Brain microvascular endothelial cell (primary cell): ENCODE results near the gene KLHL29.

Experiments used
- DNase-seq: peaks from one replicate; pipeline ENCODE4 v3.0.0-alpha.2; 2020
- H3K27ac ChIP-seq: fragments of 250-450 bp; sonication (Bioruptor Pico); 2 replicates; pipeline ENCODE4 v1.5.1; 2020; ENCODE audit warnings: mild to moderate bottlenecking, moderate library complexity
- H3K27me3 ChIP-seq: fragments of 250-450 bp; sonication (Bioruptor Pico); replicated peaks from 2 replicates; pipeline ENCODE4 v1.5.1; 2020; ENCODE audit warnings: mild to moderate bottlenecking
- H3K36me3 ChIP-seq: fragments of 250-450 bp; sonication (Bioruptor Pico); replicated peaks from 2 replicates; pipeline ENCODE4 v1.5.1; 2020; ENCODE audit warnings: mild to moderate bottlenecking
- H3K4me3 ChIP-seq: 2 replicates; pipeline ENCODE4 v1.5.1; 2011; ENCODE audit warnings: low read depth, mild to moderate bottlenecking, control low read depth, low read length, moderate library complexity
- in situ Hi-C: cut with HindIII; loops from 2 replicates; pipeline ENCODE4 v1.10.0; 2017; ENCODE audit warnings: low sequenced_read_pairs, low pct_ligation_motif_present
- TF ChIP-seq, protein P1 (sequence below): IDR thresholded peaks from 2 replicates; pipeline ENCODE4 v1.5.1; 2011; ENCODE audit warnings: low read depth, mild to moderate bottlenecking, moderate library complexity, low read length, control low read depth, inconsistent platforms; ENCODE audit errors: missing control alignments

The KLHL29 gene

DNA sequence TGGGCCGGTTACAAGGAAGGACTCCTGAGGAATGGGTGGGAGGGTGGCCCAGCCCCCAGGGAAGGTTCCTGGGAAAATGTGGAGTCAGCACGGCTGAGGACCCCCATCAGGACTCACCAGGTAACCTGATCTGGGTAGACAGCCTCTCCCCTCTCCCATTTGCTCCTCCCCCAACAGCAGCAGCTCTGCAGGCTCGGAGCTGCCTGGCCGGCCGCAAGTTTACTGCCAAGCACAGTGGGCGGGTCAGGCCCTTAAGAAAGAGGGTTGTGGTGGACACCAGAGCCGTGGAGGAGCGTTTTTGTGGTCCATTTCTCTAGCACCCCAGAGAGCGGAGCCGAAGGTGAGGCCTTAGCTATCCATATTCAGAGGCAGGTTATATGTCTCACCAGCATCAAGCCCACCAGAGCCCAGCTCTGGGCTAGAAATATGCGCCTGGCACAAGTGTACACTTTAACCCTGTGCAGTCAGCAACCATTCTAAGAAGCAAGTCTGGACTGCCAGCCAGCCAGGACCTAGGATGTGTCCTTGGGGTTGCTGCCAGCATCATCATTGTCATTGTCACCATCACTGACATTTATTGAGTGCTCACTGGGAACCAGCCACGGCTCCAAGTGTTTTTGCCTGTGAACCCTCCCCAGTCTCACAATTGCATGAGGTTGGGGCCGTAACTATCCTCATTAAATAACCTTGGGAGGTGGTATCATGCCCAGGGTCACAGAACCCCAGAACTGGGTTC, 190.1 kb downstream of the KLHL29 start:
- H3K4me3 ChIP-seq: no peak overlapping the region
- TF ChIP-seq, protein P1, sequence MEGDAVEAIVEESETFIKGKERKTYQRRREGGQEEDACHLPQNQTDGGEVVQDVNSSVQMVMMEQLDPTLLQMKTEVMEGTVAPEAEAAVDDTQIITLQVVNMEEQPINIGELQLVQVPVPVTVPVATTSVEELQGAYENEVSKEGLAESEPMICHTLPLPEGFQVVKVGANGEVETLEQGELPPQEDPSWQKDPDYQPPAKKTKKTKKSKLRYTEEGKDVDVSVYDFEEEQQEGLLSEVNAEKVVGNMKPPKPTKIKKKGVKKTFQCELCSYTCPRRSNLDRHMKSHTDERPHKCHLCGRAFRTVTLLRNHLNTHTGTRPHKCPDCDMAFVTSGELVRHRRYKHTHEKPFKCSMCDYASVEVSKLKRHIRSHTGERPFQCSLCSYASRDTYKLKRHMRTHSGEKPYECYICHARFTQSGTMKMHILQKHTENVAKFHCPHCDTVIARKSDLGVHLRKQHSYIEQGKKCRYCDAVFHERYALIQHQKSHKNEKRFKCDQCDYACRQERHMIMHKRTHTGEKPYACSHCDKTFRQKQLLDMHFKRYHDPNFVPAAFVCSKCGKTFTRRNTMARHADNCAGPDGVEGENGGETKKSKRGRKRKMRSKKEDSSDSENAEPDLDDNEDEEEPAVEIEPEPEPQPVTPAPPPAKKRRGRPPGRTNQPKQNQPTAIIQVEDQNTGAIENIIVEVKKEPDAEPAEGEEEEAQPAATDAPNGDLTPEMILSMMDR: no peak
- in situ Hi-C loops: no loop called here

DNA sequence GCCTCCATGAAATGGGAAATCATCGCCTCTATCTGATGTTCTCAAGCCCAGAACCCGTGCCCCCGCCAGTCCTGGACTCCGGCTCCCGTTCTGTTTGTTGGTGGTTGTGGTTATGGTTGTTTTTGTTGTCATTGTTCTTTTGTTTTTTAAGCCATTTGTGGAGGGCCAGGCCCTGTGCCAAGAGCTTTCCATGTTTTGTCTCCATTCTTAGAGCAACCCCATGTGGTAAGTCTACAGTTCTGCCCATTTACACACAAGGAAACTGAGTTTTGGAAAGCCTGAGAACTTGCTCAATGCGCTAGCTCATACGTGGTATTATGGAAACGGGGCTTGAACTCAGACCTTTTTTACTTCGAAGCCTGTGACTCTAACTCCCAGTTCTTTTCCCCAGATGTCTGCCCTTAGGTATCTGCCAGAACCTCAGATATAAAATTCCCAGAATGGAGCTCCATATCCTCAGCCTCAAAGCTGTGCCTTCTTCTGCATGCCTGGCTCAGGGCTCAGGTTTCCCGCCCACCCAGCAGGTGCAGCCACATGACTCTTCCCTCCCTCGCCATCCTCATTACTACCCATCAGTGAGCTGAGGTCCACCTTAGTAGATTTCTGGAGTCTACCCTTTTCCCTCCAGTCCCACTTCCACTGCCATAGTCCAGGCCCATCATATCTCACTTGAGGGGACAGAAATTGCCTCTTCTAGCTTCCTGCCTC, 194.1 kb downstream of the KLHL29 start:
- Histone ChIP-seq H3K4me3 (no peak overlapping the region), H3K36me3 (no peaks in the 10 kb centered on the region), H3K27me3 (no peaks in the 10 kb centered on the region), H3K27ac (no peak overlapping the region)
- DNase-seq: no peak
- in situ Hi-C loops: no loop called here
- TF ChIP-seq, protein P1: no peak

More for the DNA sequence above, 190.1 kb downstream of the KLHL29 start:
- no peak overlapping the region for H3K27ac ChIP-seq
- no peaks in the 10 kb centered on the region for H3K36me3 ChIP-seq
- H3K27me3 ChIP-seq: no peaks in the 10 kb centered on the region
- DNase-seq: no peak

DNA sequence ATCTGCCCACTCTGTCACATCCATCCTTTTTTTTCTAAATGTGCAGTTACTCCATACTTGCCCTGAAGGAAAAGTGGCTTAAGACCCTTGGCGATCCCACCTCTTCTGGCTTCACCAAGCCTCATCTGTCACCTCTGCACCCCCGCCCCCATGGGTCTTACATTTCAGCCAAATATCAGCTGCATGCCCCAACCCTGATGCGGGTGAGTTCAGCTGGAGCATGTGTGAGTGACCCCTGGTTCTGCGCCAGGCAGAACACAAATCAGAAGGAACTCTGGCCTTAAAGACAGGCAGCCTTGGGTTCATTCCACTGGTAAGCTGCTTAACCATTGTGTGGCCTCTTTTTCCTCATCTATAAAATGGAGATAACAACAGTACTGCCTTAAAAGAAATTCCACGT, 194.7 kb downstream of the KLHL29 start:
- Histone ChIP-seq H3K36me3 (no peaks in the 10 kb centered on the region), H3K4me3 (no peak overlapping the region), H3K27me3 (no peaks in the 10 kb centered on the region), H3K27ac (no peak overlapping the region)
- DNase-seq: no peak
- TF ChIP-seq, protein P1: no peak
- in situ Hi-C loops: no loop called here

DNA sequence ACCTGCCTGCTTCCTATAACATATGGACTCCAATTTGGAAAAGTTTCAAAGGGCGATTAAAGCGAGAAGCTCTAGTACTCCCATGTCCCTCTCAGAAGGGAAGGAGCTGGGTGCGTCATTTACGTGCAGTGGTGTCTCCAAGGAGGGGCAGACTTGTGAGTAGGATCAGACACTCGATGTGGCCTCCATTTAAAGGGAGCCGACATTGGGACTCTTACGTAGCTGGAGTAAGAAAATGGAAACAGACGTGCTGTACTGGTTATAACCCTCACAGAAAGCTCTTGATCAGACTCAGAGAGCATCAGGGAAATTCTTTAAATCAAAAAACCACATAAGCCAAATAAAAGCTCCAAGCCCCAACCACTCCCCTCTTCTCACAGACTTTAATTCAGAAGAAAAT, 198.5 kb downstream of the KLHL29 start:
- in situ Hi-C loops: no loop called here
- Histone ChIP-seq H3K4me3 (no peak overlapping the region), H3K36me3 (no peaks in the 10 kb centered on the region), H3K27me3 (no peaks in the 10 kb centered on the region), H3K27ac (no peak overlapping the region)
- TF ChIP-seq, protein P1: no peak
- no peak for DNase-seq

DNA sequence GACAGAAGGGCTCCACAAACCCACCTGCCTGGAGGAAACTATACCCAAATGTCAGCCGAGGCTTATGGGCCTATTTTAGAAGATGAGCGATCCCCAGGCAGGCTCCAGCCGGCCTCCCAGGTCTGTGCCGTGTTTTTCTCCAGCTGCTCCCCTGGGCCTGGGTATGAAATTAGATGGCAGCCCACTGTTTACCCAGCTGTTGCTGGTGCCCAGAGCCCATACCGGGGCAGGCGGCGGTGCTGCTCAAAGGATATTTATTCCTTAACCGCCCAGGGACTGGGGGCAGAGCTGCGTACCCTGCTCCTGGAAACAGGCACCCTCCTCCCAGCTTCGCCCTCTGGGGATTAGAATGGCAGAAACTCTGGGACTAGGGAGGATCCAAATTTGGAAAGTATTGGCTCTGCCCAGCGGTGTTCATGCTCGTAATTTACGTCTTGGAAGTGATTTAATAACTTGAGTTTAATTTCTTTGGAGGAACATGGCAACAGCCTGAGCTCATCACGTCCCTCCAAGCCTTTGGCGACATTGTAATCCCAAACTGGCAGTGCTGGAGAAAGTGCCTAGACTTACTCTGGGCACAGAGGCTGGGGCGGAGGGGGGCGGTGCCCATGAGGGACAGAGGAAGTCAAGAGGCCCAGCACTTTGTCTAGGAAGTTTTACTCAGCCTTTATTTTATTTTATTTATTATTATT, 199.2 kb downstream of the KLHL29 start:
- Histone ChIP-seq H3K27ac (no peak overlapping the region), H3K4me3 (no peak overlapping the region), H3K27me3 (no peaks in the 10 kb centered on the region), H3K36me3 (no peaks in the 10 kb centered on the region)
- TF ChIP-seq, protein P1: no peak
- in situ Hi-C loops: no loop called here
- DNase-seq: no peak
